Measurements from ENCODE around the gene SESN1.
A peak's percentile ranks its signal among the peaks of the same experiment; 100 is the strongest.
"Not testable (repeated sequence)": the region's sequence is repeated elsewhere in the genome, so short reads cannot be mapped to it uniquely, and the experiment has no call there.

The SESN1 gene

GRCh38 chr6:109094416-109095035 is at the start of gene SESN1:
Gene SESN1 (minus strand): TSS chr6:109094846. CDS start chr6:109094073, 773 bp downstream.
- peak; percentile 69 for DNase-seq

GRCh38 chr6:109143191-109143590 is 48.5 kb upstream of the SESN1 start:
- DNase-seq, result no peak

GRCh38 chr6:109142067-109142466 is 47.4 kb upstream of the SESN1 start:
- DNase-seq, result not testable (repeated sequence)

GRCh38 chr6:109139109-109139508 is 44.5 kb upstream of the SESN1 start:
- DNase-seq, result no peak

GRCh38 chr6:109136530-109136929 is 41.9 kb upstream of the SESN1 start:
- not testable (repeated sequence) for DNase-seq

- not testable (repeated sequence) for DNase-seq
Measured at GRCh38 chr6:109136039-109136438, 41.4 kb upstream of the SESN1 start.

- not testable (repeated sequence) for DNase-seq
Measured at GRCh38 chr6:109135600-109135999, 41.0 kb upstream of the SESN1 start.

- no peak for DNase-seq
Measured at GRCh38 chr6:109130065-109130464, 35.4 kb upstream of the SESN1 start.

GRCh38 chr6:109125504-109125903 is 30.9 kb upstream of the SESN1 start:
- DNase-seq, result no peak

- no peak for DNase-seq
Measured at GRCh38 chr6:109124219-109124618, 29.6 kb upstream of the SESN1 start.

- no peak for DNase-seq
Measured at GRCh38 chr6:109121411-109121810, 26.8 kb upstream of the SESN1 start.

- DNase-seq, result no peak
Measured at GRCh38 chr6:109118871-109119354, 24.3 kb upstream of the SESN1 start.

- no peak for DNase-seq
Measured at GRCh38 chr6:109118337-109118736, 23.7 kb upstream of the SESN1 start.

GRCh38 chr6:109117346-109118035 is 22.8 kb upstream of the SESN1 start:
- no peak for DNase-seq

- DNase-seq, result not testable (repeated sequence)
Measured at GRCh38 chr6:109112663-109113062, 18.0 kb upstream of the SESN1 start.

- DNase-seq, result not testable (repeated sequence)
Measured at GRCh38 chr6:109109663-109110062, 15.0 kb upstream of the SESN1 start.

- no peak for DNase-seq
Measured at GRCh38 chr6:109105681-109106080, 11.0 kb upstream of the SESN1 start.

GRCh38 chr6:109104512-109104911 is 9.9 kb upstream of the SESN1 start:
- no peak for DNase-seq

GRCh38 chr6:109103942-109104341 is 9.3 kb upstream of the SESN1 start:
- DNase-seq, result no peak

- DNase-seq, result no peak
Measured at GRCh38 chr6:109102762-109103161, 8.1 kb upstream of the SESN1 start.

GRCh38 chr6:109097661-109098060 is 3.0 kb upstream of the SESN1 start:
- DNase-seq, result no peak

- no peak for DNase-seq
Measured at GRCh38 chr6:109096208-109096607, 1.6 kb upstream of the SESN1 start.

GRCh38 chr6:109095835-109096084 is 1.1 kb upstream of the SESN1 start:
- DNase-seq, result no peak

- DNase-seq, result peak; percentile 91
Measured at GRCh38 chr6:109095036-109095834, 589 bp upstream of the SESN1 start, which contains the start of gene CEP57L1. Gene CEP57L1 (plus strand): TSS chr6:109095507. CDS start chr6:109145222, 49,715 bp downstream.

All from activated CD4-positive, alpha-beta T cell treated with anti-CD3 and anti-CD28 coated beads for 1 hour (primary cell).